ENCODE data around the gene UBA3. TPM values are rescaled to one million over a fixed set of nuclear protein-coding genes. Genes with fewer than 3 reads are reported as not detected.

Gene UBA3
- total RNA-seq, 1 experiment from 2014 or later, result 57.5 TPM

- no peak for DNase-seq (ENCODE audit: low spot score)
These were observed 14.0 kb downstream of the UBA3 start for GRCh38 chr3:69066121-69066520.

- no peak for DNase-seq (ENCODE audit: low spot score)
These were observed 14.7 kb downstream of the UBA3 start for GRCh38 chr3:69065318-69065964.

GRCh38 chr3:69063636-69064035 lies 16.5 kb downstream of the UBA3 start:
- no peak for DNase-seq (ENCODE audit: low spot score)

GRCh38 chr3:69059688-69060087 lies 20.5 kb downstream of the UBA3 start:
- DNase-seq (ENCODE audit: low spot score), result no peak

GRCh38 chr3:69058947-69059224 lies 21.3 kb downstream of the UBA3 start:
- no peak for DNase-seq (ENCODE audit: low spot score)

GRCh38 chr3:69058180-69058946 lies 21.8 kb downstream of the UBA3 start:
- no peak for DNase-seq (ENCODE audit: low spot score)

GRCh38 chr3:69052472-69052898 lies 27.7 kb downstream of the UBA3 start:
- no peak for DNase-seq (ENCODE audit: low spot score)

GRCh38 chr3:69051756-69052471 lies 28.3 kb downstream of the UBA3 start, which contains the start of gene TMF1:
Gene TMF1 (minus strand): TSS chr3:69052333. CDS start chr3:69052086, 247 bp downstream.
- peak; percentile 97 for DNase-seq (ENCODE audit: low spot score)

GRCh38 chr3:69048990-69049389 lies 31.2 kb downstream of the UBA3 start:
- DNase-seq (ENCODE audit: low spot score), result no peak

GRCh38 chr3:69044608-69045007 lies 35.6 kb downstream of the UBA3 start:
- DNase-seq (ENCODE audit: low spot score), result no peak

GRCh38 chr3:69033470-69033869 lies 46.7 kb downstream of the UBA3 start:
- no peak for DNase-seq (ENCODE audit: low spot score)

- DNase-seq (ENCODE audit: low spot score), result no peak
These were observed 47.4 kb downstream of the UBA3 start for GRCh38 chr3:69032737-69033136.

GRCh38 chr3:69032142-69032541 lies 48.0 kb downstream of the UBA3 start:
- no peak for DNase-seq (ENCODE audit: low spot score)

- no peak for DNase-seq (ENCODE audit: low spot score)
These were observed 48.5 kb downstream of the UBA3 start for GRCh38 chr3:69031635-69032034.

- DNase-seq (ENCODE audit: low spot score), result no peak
These were observed 59.3 kb downstream of the UBA3 start for GRCh38 chr3:69020857-69021256.

GRCh38 chr3:69020424-69020823 lies 59.7 kb downstream of the UBA3 start:
- no peak for DNase-seq (ENCODE audit: low spot score)

- DNase-seq (ENCODE audit: low spot score), result no peak
These were observed 63.3 kb downstream of the UBA3 start for GRCh38 chr3:69016901-69017300.

GRCh38 chr3:69016102-69016501 lies 64.1 kb downstream of the UBA3 start:
- DNase-seq (ENCODE audit: low spot score), result no peak

- DNase-seq (ENCODE audit: low spot score), result no peak
These were observed 66.1 kb downstream of the UBA3 start for GRCh38 chr3:69014022-69014580.

GRCh38 chr3:69013253-69014021 lies 66.7 kb downstream of the UBA3 start, which contains the start of gene EOGT:
Gene EOGT (minus strand): TSS chr3:69013684. CDS start chr3:69009846, 3,838 bp downstream.
- DNase-seq (ENCODE audit: low spot score), result peak; percentile 56

- DNase-seq (ENCODE audit: low spot score), result no peak
These were observed 67.3 kb downstream of the UBA3 start for GRCh38 chr3:69012800-69013252.
